HEK293 (cell line): ENCODE data around the gene SEMA6A.

Experiments
- CTCF ChIA-PET: fragments of 350-600 bp; formaldehyde crosslinking; extraction: SDS; loops from one replicate; lab custom pipeline; 2021; ENCODE audit warnings: antibody characterized with exemption; lab: Yijun Ruan, JAX
- POLR2A ChIA-PET: fragments of 300-600 bp; formaldehyde crosslinking; extraction: SDS; loops from one replicate; lab custom pipeline; 2020; ENCODE audit warnings: antibody characterized with exemption, inconsistent platforms; lab: Yijun Ruan, JAX
- H3K27ac ChIP-seq: fragments of 200-500 bp; sonication (Bioruptor generic); 2 replicates; pipeline ENCODE4 v1.5.1; 2014; ENCODE audit warnings: low read depth, low read length, control low read depth, inconsistent platforms; ENCODE audit errors: extremely low read depth
- H3K36me3 ChIP-seq, 2 experiments: fragments of 200-500 bp in 1 of 2; sonication (Bioruptor generic) in 1 of 2; 1 replicate in 1 of 2; 2 replicates in 1 of 2; pipeline ENCODE4 v1.5.1; 2014 to 2017; ENCODE audit warnings: inconsistent platforms in 2 of 2, low read length in 2 of 2; ENCODE audit not compliant: control insufficient read depth in 2 of 2, insufficient read depth in 1 of 2
- H3K4me1 ChIP-seq: fragments of 200-500 bp; sonication (Bioruptor generic); 2 replicates; pipeline ENCODE4 v1.5.1; 2014; ENCODE audit warnings: mild to moderate bottlenecking, low read length, inconsistent platforms; ENCODE audit not compliant: control insufficient read depth, insufficient read depth
- H3K4me3 ChIP-seq: 2 replicates; pipeline ENCODE4 v1.5.1; 2011; ENCODE audit warnings: low read depth, mild to moderate bottlenecking, control low read depth, low read length, moderate library complexity
- H3K9me3 ChIP-seq: fragments of 200-500 bp; sonication (Bioruptor generic); 2 replicates; pipeline ENCODE4 v1.5.1; 2014; ENCODE audit warnings: low read depth, low read length, inconsistent platforms; ENCODE audit not compliant: control insufficient read depth, insufficient read depth
- FEZF1 ChIP-seq: fragments of 450-650 bp; formaldehyde crosslinking; IDR thresholded peaks from 2 replicates; pipeline ENCODE4 v1.5.1; 2016; ENCODE audit warnings: missing biosample characterization, missing genetic modification characterization
- GFI1B ChIP-seq: fragments of 450-650 bp; formaldehyde crosslinking; IDR thresholded peaks from 2 replicates; pipeline ENCODE4 v1.5.1; 2016; ENCODE audit warnings: missing biosample characterization, missing genetic modification characterization
- GLI4 ChIP-seq: fragments of 450-650 bp; formaldehyde crosslinking; IDR thresholded peaks from 2 replicates; pipeline ENCODE4 v1.5.1; 2016; ENCODE audit warnings: missing biosample characterization, missing genetic modification characterization
- IKZF3 ChIP-seq: fragments of 450-650 bp; IDR thresholded peaks from 2 replicates; pipeline ENCODE4 v1.5.0; 2018; ENCODE audit warnings: missing biosample characterization, mild to moderate bottlenecking, missing genetic modification characterization, moderate library complexity
- INSM2 ChIP-seq: fragments of 450-650 bp; formaldehyde crosslinking; IDR thresholded peaks from 2 replicates; pipeline ENCODE4 v1.5.1; 2016; ENCODE audit warnings: missing biosample characterization, missing genetic modification characterization
- KLF10 ChIP-seq: fragments of 450-650 bp; IDR thresholded peaks from 2 replicates; pipeline ENCODE4 v1.5.1; 2018; ENCODE audit warnings: missing biosample characterization, mild to moderate bottlenecking, missing genetic modification characterization
- OVOL3 ChIP-seq: fragments of 450-650 bp; formaldehyde crosslinking; IDR thresholded peaks from 2 replicates; pipeline ENCODE4 v1.5.1; 2016; ENCODE audit warnings: missing biosample characterization, missing genetic modification characterization
- PBX3 ChIP-seq: sonication (generic); formaldehyde crosslinking; IDR thresholded peaks from 2 replicates; pipeline ENCODE4 v1.8.1; 2022; ENCODE audit warnings: mild to moderate bottlenecking, moderate library complexity, missing genetic modification reagents
- PRDM1 ChIP-seq: fragments of 450-650 bp; formaldehyde crosslinking; IDR thresholded peaks from 2 replicates; pipeline ENCODE4; 2016; ENCODE audit warnings: missing biosample characterization, missing genetic modification characterization
- PRDM6 ChIP-seq: fragments of 450-650 bp; formaldehyde crosslinking; IDR thresholded peaks from 2 replicates; pipeline ENCODE4 v1.5.1; 2017; ENCODE audit warnings: missing biosample characterization, missing genetic modification characterization
- REPIN1 ChIP-seq: fragments of 450-650 bp; formaldehyde crosslinking; IDR thresholded peaks from 2 replicates; pipeline ENCODE4 v1.5.1; 2017; ENCODE audit warnings: missing biosample characterization, missing genetic modification characterization, low read depth
- ZBTB17 ChIP-seq: fragments of 450-650 bp; formaldehyde crosslinking; IDR thresholded peaks from 2 replicates; pipeline ENCODE4 v1.5.1; 2016; ENCODE audit warnings: missing biosample characterization, missing genetic modification characterization
- ZFP41 ChIP-seq: fragments of 450-650 bp; formaldehyde crosslinking; IDR thresholded peaks from 2 replicates; pipeline ENCODE4 v1.5.1; 2016; ENCODE audit warnings: missing biosample characterization, missing genetic modification characterization, borderline replicate concordance
- ZNF10 ChIP-seq: fragments of 450-650 bp; formaldehyde crosslinking; IDR thresholded peaks from 2 replicates; pipeline ENCODE4 v1.5.1; 2017; ENCODE audit warnings: missing biosample characterization, missing genetic modification characterization
- ZNF132 ChIP-seq: fragments of 450-650 bp; formaldehyde crosslinking; IDR thresholded peaks from 2 replicates; pipeline ENCODE4 v1.5.1; 2017; ENCODE audit warnings: missing biosample characterization, missing genetic modification characterization, borderline replicate concordance
- ZNF174 ChIP-seq: fragments of 450-650 bp; formaldehyde crosslinking; IDR thresholded peaks from 2 replicates; pipeline ENCODE4 v1.5.0; 2017; ENCODE audit warnings: missing biosample characterization, mild to moderate bottlenecking, missing genetic modification characterization
- ZNF366 ChIP-seq: fragments of 450-650 bp; formaldehyde crosslinking; conservative IDR thresholded peaks from 2 replicates; pipeline ENCODE4 v1.5.1; 2016; ENCODE audit warnings: missing biosample characterization, missing genetic modification characterization
- ZNF521 ChIP-seq: fragments of 450-650 bp; formaldehyde crosslinking; IDR thresholded peaks from 2 replicates; pipeline ENCODE4 v1.5.1; 2017; ENCODE audit warnings: missing biosample characterization, mild to moderate bottlenecking, missing genetic modification characterization
- ZNF600 ChIP-seq: fragments of 450-650 bp; formaldehyde crosslinking; IDR thresholded peaks from 2 replicates; pipeline ENCODE4 v1.5.1; 2016; ENCODE audit warnings: missing biosample characterization, missing genetic modification characterization
- ZNF624 ChIP-seq: fragments of 450-650 bp; formaldehyde crosslinking; IDR thresholded peaks from 2 replicates; pipeline ENCODE4 v1.5.1; 2017; ENCODE audit warnings: missing biosample characterization, missing genetic modification characterization
- ZNF658 ChIP-seq: fragments of 450-650 bp; formaldehyde crosslinking; IDR thresholded peaks from 2 replicates; pipeline ENCODE4; 2016; ENCODE audit warnings: missing biosample characterization, missing genetic modification characterization
- ZNF747 ChIP-seq: fragments of 450-650 bp; formaldehyde crosslinking; IDR thresholded peaks from 2 replicates; pipeline ENCODE4 v1.5.1; 2016; ENCODE audit warnings: missing biosample characterization, missing genetic modification characterization
- ZNF785 ChIP-seq: fragments of 450-650 bp; formaldehyde crosslinking; IDR thresholded peaks from 2 replicates; pipeline ENCODE4 v1.5.1; 2016; ENCODE audit warnings: missing biosample characterization, missing genetic modification characterization
- ZXDB ChIP-seq: fragments of 450-650 bp; formaldehyde crosslinking; IDR thresholded peaks from 2 replicates; pipeline ENCODE4 v1.5.1; 2016; ENCODE audit warnings: missing biosample characterization, missing genetic modification characterization

SEMA6A gene

DNA sequence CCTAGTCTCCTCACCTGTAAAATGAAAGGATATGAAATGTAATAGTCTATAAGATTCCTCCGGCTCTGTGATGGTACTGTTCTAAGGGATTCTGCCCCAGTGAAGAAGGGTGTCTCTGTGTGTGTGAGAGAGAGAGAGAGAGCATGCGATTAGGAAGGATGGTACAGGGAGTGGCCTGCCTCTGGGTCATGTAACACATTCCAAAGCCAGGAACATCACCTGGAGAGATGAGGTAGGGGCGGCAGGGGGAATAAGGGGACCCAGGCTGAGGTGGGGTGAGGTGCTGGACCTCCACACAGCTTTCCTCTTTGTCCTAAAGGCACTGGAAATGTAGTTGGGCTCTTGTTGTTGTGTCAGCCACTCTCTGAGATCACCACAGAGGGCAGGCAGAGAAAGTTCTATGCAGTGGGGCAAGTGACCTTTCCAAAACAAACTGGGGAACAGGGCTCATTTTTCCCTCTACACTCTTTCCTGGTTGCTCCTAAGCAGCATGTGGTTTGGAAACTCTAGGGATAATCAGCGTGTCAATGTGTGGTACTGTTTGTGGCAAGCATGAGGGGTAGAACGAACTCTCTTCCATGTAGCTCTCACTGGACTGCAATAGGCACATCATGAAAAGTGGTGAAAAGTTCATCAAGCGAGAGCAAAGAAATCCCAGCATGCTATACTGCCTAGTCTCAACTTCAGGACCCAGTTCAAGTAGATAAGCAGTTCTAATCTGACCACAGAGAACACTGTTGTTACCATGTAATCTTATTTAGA lies 65.0 kb downstream of the SEMA6A start:
- TF ChIP-seq PRDM1 (tag by site-specific recombination): peak; percentile 95
- no peak for TF ChIP-seq ZNF785
- no peak for TF ChIP-seq ZNF132
- TF ChIP-seq ZBTB17 (tag by site-specific recombination): peak; percentile 20; the same call in 1 of the 2 replicates
- no peak for TF ChIP-seq ZNF10 (tag by site-specific recombination)
- no peak for TF ChIP-seq ZFP41 (tag by site-specific recombination)
- TF ChIP-seq ZNF624 (tag by site-specific recombination): no peak
- TF ChIP-seq ZNF658 (tag by site-specific recombination): no peak
- TF ChIP-seq PRDM6 (tag by site-specific recombination): no peak
- peak; percentile 24; the same call in 1 of the 2 replicates for TF ChIP-seq FEZF1 (tag by site-specific recombination)
- TF ChIP-seq GLI4 (tag by site-specific recombination): no peak
- TF ChIP-seq REPIN1 (tag by site-specific recombination): no peak
- TF ChIP-seq ZNF600 (tag by site-specific recombination): no peak
- no peak for TF ChIP-seq ZNF174 (tag by site-specific recombination)
- TF ChIP-seq OVOL3 (tag by site-specific recombination): no peak
- TF ChIP-seq GFI1B (tag by site-specific recombination): no peak
- TF ChIP-seq PBX3 (CRISPR knock-in tag): no peak
- TF ChIP-seq ZNF747 (tag by site-specific recombination): no peak
- TF ChIP-seq ZNF366 (tag by site-specific recombination): no peak
- TF ChIP-seq IKZF3 (tag by site-specific recombination): no peak
- no peak for TF ChIP-seq ZNF521
- no peak for TF ChIP-seq ZXDB
- TF ChIP-seq INSM2 (tag by site-specific recombination): no peak
- no peak for TF ChIP-seq KLF10 (tag by site-specific recombination)
- no peak overlapping the region for H3K27ac ChIP-seq
- H3K36me3 ChIP-seq: no peaks in the 10 kb centered on the region
- no peaks in the 10 kb centered on the region for H3K9me3 ChIP-seq
- no peak overlapping the region for H3K4me3 ChIP-seq
- H3K4me1 ChIP-seq: peaks cover 37% of the 10 kb centered on the region
- ChIA-PET CTCF (interaction anchor here (0.6 kb wide), 1 partner anchor 8 kb away, joined by 4 read pairs; no protein-coding TSS in a partner anchor), POLR2A (no interaction called here)
